HL-60/S4 treated with phorbol 12-myristate 13-acetate at 8.2 ng/mL for 4 days and 3 days (cell line): ENCODE data around the gene PLA2G4A.

Experiments used
- in situ Hi-C: fragments of 300-500 bp; cut with MboI; formaldehyde crosslinking; loops from 2 replicates; pipeline ENCODE4 v1.15.0; 2022; ENCODE audit warnings: low sequenced_read_pairs

PLA2G4A gene

GRCh38 chr1:186871784-186872183, 43.0 kb downstream of the PLA2G4A start:
- in situ Hi-C loops = no loop called here

GRCh38 chr1:186872291-186872690, 43.5 kb downstream of the PLA2G4A start:
- in situ Hi-C loops = no loop called here

GRCh38 chr1:186873687-186874086, 44.9 kb downstream of the PLA2G4A start:
- in situ Hi-C loops = no loop called here

DNA sequence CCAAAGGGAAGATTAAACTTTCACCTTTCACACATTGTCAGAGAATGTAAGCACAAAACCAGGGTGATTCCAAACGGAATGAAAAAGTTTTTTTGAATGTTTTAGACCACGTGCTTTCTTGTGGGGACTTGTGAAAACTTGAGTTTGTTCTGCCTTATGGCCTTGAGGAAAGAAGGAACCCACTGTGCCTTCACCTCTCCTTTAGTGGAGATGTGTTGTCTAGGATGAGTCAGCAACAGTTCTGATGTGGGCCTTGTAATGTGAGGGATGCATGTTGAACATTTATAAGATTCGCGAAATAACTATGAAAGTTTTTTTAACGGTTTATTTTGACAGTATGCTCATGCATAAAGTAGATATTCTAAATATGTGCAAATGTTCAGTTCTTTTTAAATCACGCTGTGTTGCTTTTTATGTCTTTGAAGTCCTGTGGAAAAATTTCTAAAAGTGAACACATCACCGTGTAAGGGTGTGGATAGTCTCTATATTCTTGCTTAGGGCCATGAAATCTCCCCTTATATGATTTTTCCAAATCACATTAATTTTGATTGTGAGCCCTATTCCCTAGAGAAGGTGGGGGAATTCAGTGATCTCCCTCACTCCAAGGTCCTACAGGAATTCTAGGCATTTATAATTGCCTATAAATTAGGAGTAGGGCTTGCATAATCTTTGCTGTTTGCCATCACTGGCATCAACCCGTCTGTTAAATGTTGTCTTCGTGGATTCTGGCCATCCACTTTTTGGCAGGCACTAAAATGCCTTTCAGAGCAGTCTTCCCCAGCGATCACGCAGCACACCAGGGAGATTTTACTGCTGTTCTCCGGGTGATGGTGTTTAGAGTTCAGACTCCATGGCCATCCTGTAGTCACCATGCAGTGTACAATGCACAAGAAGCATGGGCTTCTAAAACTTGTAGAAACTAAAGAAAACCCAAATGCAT, 47.4 kb downstream of the PLA2G4A start:
- in situ Hi-C loops = no loop called here

- in situ Hi-C loops = no loop called here
These were observed 49.6 kb downstream of the PLA2G4A start for GRCh38 chr1:186878356-186878755.

DNA sequence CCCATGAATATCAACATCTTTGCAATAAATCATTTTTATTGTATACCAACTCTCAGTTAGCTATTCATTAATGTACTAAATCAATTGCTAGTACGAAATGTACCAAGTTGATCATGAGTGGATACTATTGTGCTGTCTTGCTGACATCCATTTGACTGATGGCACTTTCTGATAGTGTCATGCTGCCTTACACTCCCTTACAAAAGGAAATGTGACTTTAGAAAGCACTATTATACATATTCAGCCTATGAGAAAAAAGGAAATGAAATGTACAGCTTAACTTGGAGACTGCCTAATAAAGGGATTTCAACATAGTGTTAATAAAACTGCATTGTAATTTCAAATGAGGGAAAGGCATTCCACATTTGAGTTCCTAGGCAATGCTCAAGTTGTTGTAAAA, 52.2 kb downstream of the PLA2G4A start:
- in situ Hi-C loops = no loop called here

GRCh38 chr1:186882372-186883134, 53.8 kb downstream of the PLA2G4A start:
- in situ Hi-C loops = no loop called here

DNA sequence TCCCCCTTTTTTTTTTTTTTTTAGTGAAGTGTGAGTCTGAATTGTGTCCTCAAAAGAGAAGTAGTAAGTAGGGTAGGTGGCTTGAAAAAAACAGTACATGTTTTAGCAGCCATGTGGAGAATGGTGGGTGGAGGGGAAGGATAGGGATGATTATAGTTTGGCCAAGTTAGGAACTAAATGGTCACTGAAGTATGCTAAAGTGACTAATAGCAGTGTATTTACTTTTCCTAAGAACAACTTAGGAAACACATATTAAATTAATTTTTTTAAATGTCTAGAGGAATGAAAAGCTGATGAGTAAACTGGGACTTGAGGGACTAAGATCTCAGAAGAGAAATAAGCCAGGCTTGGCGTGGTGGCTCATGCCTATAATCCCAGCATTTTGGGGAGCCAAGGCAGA, 55.5 kb downstream of the PLA2G4A start:
- in situ Hi-C loops = no loop called here

DNA sequence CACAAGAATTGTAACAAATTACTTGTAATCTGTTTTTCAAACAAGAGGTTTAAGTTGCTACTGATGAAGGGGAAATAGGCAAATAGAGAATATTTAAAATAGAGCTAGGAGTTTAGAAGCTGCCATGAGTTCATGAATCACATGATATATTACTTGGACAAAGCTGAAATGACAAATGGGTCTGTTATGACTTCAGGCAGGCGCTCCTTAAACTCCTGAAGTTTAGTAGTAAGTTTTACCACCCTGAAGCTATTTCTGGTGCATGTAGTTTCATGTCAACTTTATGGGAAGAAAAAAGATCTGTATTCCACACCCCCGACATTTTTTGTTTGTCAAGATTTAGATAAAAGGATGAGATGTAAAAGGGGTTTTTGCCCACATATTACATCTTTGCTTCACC, 58.5 kb downstream of the PLA2G4A start:
- in situ Hi-C loops = no loop called here

DNA sequence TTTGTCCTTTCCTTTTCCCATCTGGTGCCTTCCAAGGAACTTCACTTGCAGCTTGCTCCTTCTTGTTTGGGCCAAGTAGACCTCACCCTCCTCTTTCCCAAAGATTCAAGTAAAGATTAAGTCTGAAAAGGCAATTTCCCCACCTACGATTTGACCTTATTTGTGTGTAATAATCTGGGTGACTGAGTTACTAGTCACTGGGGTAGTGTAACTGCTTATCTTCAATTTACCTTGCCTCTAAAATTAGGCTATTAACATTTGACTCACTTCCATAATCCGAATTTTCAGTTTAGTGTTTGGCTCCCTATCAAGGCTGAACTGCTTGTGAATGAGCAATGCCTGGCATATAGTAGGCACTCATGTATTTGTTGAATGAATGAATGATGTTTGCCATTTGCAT, 59.6 kb downstream of the PLA2G4A start:
- in situ Hi-C loops = no loop called here

- in situ Hi-C loops = no loop called here
These were observed 64.2 kb downstream of the PLA2G4A start for GRCh38 chr1:186892936-186893335.

- in situ Hi-C loops = no loop called here
These were observed 65.7 kb downstream of the PLA2G4A start for GRCh38 chr1:186894415-186894814.

GRCh38 chr1:186896211-186896610, 67.5 kb downstream of the PLA2G4A start:
- in situ Hi-C loops = no loop called here

- in situ Hi-C loops = no loop called here
These were observed 68.3 kb downstream of the PLA2G4A start for GRCh38 chr1:186897008-186897407.

GRCh38 chr1:186899577-186899976, 70.8 kb downstream of the PLA2G4A start:
- in situ Hi-C loops = no loop called here

- in situ Hi-C loops = no loop called here
These were observed 71.2 kb downstream of the PLA2G4A start for GRCh38 chr1:186899977-186900376.

- in situ Hi-C loops = no loop called here
These were observed 71.9 kb downstream of the PLA2G4A start for GRCh38 chr1:186900539-186901237.

DNA sequence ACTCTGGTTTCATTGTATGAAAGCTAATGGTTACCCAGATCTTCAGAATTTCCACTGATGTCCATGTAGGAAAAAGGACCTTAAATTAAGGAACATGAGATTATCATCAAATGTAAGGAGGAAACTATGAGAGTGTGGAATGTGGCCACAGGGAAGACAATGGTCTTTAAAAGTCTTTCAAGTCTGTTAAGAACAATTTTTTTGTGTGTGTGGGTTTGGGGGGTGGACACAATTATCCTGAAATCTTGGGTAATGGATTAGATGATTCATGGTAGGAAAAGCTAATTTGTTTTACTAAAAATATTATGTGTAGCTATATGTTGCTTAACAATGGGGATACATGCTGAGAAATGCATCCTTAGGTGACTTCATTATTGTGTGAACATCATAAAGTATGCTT, 72.9 kb downstream of the PLA2G4A start:
- in situ Hi-C loops = no loop called here

DNA sequence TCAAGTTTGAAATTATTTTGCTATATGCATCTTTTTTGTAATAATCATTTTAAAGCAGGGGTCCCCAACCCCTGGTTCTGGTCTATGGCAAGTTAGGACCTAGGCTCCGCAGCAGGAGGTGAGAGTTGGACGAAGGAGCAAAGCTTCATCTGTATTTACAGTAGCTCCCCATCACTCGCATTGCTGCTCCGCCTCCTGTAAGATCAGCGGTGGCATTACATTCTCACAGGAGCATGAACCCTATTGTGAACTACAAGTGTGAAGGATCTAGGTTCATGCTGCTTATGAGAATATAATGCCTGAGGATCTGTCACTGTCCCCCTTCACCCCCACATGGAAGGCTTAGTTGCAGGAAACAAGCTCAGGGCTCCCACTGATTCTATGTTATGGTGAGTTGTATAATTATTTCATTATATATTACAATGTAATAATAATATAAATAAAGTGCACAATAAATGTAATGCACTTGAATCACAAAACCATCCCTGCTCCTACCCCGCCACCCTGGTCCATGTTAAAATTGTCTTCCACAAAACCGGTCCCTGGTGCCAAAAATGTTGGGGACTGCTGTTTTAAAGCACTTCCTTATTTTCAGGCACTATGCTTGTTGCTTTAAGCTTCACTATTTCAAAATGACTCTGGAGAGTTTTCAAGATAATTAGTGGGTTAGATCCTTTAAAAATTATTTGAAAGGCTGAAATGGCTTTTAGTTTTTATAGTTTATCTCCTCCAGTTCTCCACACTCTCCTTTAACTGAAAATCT, 74.8 kb downstream of the PLA2G4A start:
- in situ Hi-C loops = no loop called here

- in situ Hi-C loops = no loop called here
These were observed 75.6 kb downstream of the PLA2G4A start for GRCh38 chr1:186904361-186904760.

DNA sequence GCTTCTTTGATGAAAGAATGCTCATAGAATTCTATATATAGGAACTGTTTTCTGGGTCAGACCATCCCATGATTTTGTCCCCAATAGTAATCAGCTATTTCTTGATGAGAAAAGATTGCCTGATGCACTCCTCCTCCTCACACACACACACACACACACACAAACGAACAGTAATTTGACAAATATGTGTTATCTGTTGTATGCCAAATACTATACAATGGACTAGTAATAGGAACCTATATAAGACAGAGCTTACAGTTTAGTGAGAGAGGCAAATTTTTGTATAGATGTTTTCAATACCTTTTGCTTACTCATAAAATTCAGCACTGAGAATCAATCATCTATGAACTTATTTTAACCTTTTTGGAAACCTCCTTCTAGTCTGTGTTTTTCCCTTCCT, 76.8 kb downstream of the PLA2G4A start:
- in situ Hi-C loops = no loop called here
